ENCODE measurements around the gene WDR17. TPM values are rescaled to one million over a fixed set of nuclear protein-coding genes. Genes with fewer than 3 reads are reported as not detected.

WDR17 gene
- total and polyA plus RNA-seq, 2 donors (not counting 3 experiments of a cell fraction or from before 2014, with no cell fraction given): 0.07 to 0.42 TPM

DNA sequence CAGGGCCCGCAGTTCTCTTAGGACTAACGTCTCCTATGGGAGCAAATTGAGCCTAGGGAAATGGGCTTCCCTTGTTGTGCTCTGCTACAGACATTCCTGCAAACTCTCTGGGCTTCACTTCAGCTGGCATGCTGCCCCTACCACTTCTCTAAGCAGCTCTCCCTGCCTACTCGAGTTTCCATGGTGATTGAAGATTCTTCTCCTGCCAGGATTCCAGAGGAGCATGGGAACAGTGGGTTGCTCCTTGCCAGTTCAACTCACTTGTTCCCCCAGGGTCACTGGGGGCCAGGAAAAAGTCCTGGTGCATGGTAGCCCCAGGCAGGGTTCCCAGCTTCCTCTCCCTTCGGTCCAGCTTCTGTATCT is 21.1 kb upstream of the WDR17 start:
- POLR2A ChIA-PET: no interaction called here
- Histone ChIP-seq H3K9me3 (replicated peaks; ENCODE audit: control insufficient read depth, insufficient read depth, low read length) (no peaks in the 10 kb centered on the region), H3K4me1 (ENCODE audit: control insufficient read depth, extremely low read depth, insufficient read depth, low read length) (no peaks in the 10 kb centered on the region), H3K27me3 (ENCODE audit: control insufficient read depth in 2 of 2, insufficient read depth in 2 of 2, low read length in 2 of 2) (no peaks in the 10 kb centered on the region), H4K20me1 (replicated peaks; ENCODE audit: control insufficient read depth, extremely low read depth, insufficient read depth, low read length) (no peaks in the 10 kb centered on the region), H3K27ac (ENCODE audit: insufficient read depth, low read depth, low read length) (no peak overlapping the region), H2AFZ (ENCODE audit: low read depth, low read length) (no peak overlapping the region), H3K9me1 (replicated peaks; ENCODE audit: control insufficient read depth, extremely low read depth, insufficient read depth, low read length) (no peaks in the 10 kb centered on the region), H3K36me3 (ENCODE audit: control insufficient read depth in 2 of 2, extremely low read depth in 1 of 2, insufficient read depth in 2 of 2, low read length in 2 of 2) (no peaks in the 10 kb centered on the region), H3K4me2 (ENCODE audit: insufficient read depth, low read length) (no peak overlapping the region), H3K79me2 (ENCODE audit: control insufficient read depth, insufficient read depth, low read length) (no peaks in the 10 kb centered on the region), H3K4me3 (replicated peaks in 1 of 3; ENCODE audit: insufficient read depth in 1 of 3, low read depth in 1 of 3, low read length in 3 of 3) (no peak overlapping the region), H3K9ac (replicated peaks; ENCODE audit: extremely low read depth, insufficient read depth, low read length) (no peak overlapping the region)
- intact Hi-C loops (cut with micrococcal nuclease): no loop called here
- BruUV-seq (replicated peaks): no TSS peak
- dilution Hi-C loops (cut with MboI; ENCODE audit: extremely low pct_ligation_motif_present, low sequenced_read_pairs): no loop called here
- FAIRE-seq (no peak), DNase-seq (ENCODE audit: low read depth, low spot score) (no peak)
- TF ChIP-seq POLR2AphosphoS5 (IDR thresholded peaks at IDR 0.05; ENCODE audit: insufficient read depth, low read depth, low read length) (no peak), POLR2A (IDR thresholded peaks at IDR 0.05; ENCODE audit: low read depth, low read length) (no peak), GATA2 (IDR thresholded peaks at IDR 0.05; ENCODE audit: insufficient read depth, insufficient read length, low read depth, low read length) (no peak), MYC (IDR thresholded peaks at IDR 0.05; ENCODE audit: low read depth, low read length) (no peak), FOS (IDR thresholded peaks at IDR 0.05; ENCODE audit: borderline replicate concordance, insufficient read depth, low read length) (no peak), EZH2 (IDR thresholded peaks at IDR 0.05; ENCODE audit: borderline replicate concordance, low read depth, low read length, severe bottlenecking) (no peak), JUN (IDR thresholded peaks at IDR 0.05; ENCODE audit: borderline replicate concordance, insufficient read depth, insufficient read length, low read depth) (no peak)
- TF ChIP-seq, protein P1, sequence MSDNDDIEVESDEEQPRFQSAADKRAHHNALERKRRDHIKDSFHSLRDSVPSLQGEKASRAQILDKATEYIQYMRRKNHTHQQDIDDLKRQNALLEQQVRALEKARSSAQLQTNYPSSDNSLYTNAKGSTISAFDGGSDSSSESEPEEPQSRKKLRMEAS (IDR thresholded peaks at IDR 0.05; ENCODE audit: insufficient read depth, insufficient read length): no peak
- TF ChIP-seq, protein P2, sequence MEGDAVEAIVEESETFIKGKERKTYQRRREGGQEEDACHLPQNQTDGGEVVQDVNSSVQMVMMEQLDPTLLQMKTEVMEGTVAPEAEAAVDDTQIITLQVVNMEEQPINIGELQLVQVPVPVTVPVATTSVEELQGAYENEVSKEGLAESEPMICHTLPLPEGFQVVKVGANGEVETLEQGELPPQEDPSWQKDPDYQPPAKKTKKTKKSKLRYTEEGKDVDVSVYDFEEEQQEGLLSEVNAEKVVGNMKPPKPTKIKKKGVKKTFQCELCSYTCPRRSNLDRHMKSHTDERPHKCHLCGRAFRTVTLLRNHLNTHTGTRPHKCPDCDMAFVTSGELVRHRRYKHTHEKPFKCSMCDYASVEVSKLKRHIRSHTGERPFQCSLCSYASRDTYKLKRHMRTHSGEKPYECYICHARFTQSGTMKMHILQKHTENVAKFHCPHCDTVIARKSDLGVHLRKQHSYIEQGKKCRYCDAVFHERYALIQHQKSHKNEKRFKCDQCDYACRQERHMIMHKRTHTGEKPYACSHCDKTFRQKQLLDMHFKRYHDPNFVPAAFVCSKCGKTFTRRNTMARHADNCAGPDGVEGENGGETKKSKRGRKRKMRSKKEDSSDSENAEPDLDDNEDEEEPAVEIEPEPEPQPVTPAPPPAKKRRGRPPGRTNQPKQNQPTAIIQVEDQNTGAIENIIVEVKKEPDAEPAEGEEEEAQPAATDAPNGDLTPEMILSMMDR (IDR thresholded peaks at IDR 0.05; ENCODE audit: extremely low read depth in 1 of 2, insufficient read depth in 1 of 2, low read depth in 1 of 2, low read length in 2 of 2): no peak
- CTCF ChIA-PET: no interaction called here

Measured in endothelial cell of umbilical vein (primary cell).